RWPE1 (cell line): ENCODE measurements around the gene SPOCK1.

Experiments used
- CTCF ChIA-PET: fragments of 350-600 bp; sonication (Branson Sonifier 250); formaldehyde crosslinking; extraction: SDS; loops from one replicate; lab custom pipeline; 2021; lab: Yijun Ruan, JAX
- POLR2A ChIA-PET: fragments of 400-600 bp; formaldehyde crosslinking; extraction: SDS; loops from one replicate; lab custom pipeline; 2020; ENCODE audit warnings: antibody characterized with exemption; ENCODE audit not compliant: low non-redundant PET; lab: Yijun Ruan, JAX
- DNase-seq: peaks from one replicate; pipeline ENCODE4 v3.0.0; 2012; ENCODE audit warnings: low spot score
- H3K27ac ChIP-seq: fragments of 450-650 bp; 2 replicates; pipeline ENCODE4 v1.5.1; 2017
- CTCF ChIP-seq: fragments of 450-650 bp; conservative IDR thresholded peaks from 2 replicates; pipeline ENCODE4 v1.5.1; 2017; ENCODE audit warnings: low read depth, mild to moderate bottlenecking

The SPOCK1 gene

GRCh38 chr5:137355708-137356107 is 143.4 kb downstream of the SPOCK1 start:
- ChIA-PET CTCF (no interaction called here), POLR2A (no interaction called here)
- DNase-seq: no peak

DNA sequence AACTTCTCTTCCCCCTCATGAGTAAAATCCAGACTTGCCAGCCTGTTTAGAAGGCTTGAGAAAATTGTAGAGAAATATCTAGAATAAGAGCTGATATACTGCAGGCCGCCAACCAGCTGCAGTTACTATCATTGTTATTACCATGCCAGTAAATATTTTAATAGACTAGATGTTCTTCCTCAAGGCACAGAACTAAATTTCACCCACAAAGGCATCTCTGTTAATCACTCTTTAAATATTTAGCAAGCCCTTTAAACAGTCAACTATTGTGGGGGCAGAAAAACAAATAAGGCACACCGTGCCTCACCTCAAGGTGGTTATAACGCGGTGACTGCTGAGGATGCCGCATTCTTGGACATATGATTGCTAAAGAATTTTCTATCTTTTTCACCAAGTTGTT is 147.0 kb downstream of the SPOCK1 start:
- TF ChIP-seq CTCF: no peak
- POLR2A ChIA-PET: no interaction called here
- no peak for DNase-seq
- CTCF ChIA-PET: interaction anchor here (0.6 to 1.3 kb wide), 2 partner anchors 29 to 32 kb away, joined by 3 to 5 read pairs; no protein-coding TSS in a partner anchor
- H3K27ac ChIP-seq: no peak overlapping the region

More at GRCh38 chr5:137355708-137356107, 143.4 kb downstream of the SPOCK1 start:
- no peak for TF ChIP-seq CTCF
- H3K27ac ChIP-seq: no peak overlapping the region

DNA sequence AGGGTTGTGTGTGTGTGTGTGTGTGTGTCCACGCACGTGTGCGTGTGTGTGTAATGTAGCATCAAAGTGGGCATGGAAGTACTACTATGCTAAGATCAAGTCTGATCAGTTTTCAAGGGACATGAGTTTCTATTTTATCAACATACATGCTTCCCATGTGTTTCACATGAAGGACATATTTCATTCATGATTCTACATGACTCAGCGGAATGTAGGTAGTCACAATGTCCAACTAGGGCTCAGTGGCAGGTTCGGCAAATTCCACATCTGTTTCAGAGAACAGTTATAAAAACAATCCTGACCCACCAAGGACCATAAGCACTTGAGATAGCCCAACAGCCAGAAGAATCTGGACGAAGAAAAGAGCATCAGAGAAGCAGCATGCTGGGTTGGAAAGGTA is 148.3 kb downstream of the SPOCK1 start:
- POLR2A ChIA-PET: no interaction called here
- no peak for TF ChIP-seq CTCF
- no peak for DNase-seq
- no peak overlapping the region for H3K27ac ChIP-seq
- CTCF ChIA-PET: no interaction called here

- ChIA-PET CTCF (interaction anchor here (0.6 kb wide), 1 partner anchor 16 kb away, joined by 3 read pairs; no protein-coding TSS in a partner anchor), POLR2A (no interaction called here)
These were observed 150.4 kb downstream of the SPOCK1 start for GRCh38 chr5:137348759-137349158.

DNA sequence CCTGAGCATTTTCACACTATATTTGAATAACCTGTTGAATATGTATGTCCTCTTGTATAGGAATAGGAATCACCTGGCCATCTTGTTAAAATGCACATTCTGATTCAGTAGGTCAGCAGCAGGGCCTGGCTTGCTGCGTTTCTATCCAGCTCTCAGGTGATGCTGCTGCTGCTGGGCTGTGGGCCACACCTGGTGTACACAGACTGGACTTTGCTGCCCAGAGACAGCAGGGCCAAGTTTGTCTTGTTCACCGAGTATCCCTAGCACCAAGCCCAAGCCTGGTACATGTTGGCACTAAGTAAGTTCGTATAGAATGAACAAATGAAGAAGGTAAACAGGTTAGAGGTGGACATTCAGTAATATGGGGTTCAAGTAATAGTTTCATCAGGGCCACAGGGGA is 151.3 kb downstream of the SPOCK1 start:
- POLR2A ChIA-PET: no interaction called here
- DNase-seq: no peak
- CTCF ChIA-PET: no interaction called here
- no peak overlapping the region for H3K27ac ChIP-seq
- TF ChIP-seq CTCF: no peak

More at GRCh38 chr5:137348759-137349158, 150.4 kb downstream of the SPOCK1 start:
- H3K27ac ChIP-seq: no peak overlapping the region
- DNase-seq: no peak
- TF ChIP-seq CTCF: no peak

GRCh38 chr5:137346281-137346680 is 152.8 kb downstream of the SPOCK1 start:
- no peak overlapping the region for H3K27ac ChIP-seq
- TF ChIP-seq CTCF: no peak
- CTCF ChIA-PET: no interaction called here
- no peak for DNase-seq
- POLR2A ChIA-PET: no interaction called here
